Pons (tissue), 1 donor: Measurements from ENCODE around the gene SOWAHB.

Source experiments
- DNase-seq: peaks from one replicate; pipeline ENCODE4 v3.0.0-alpha.2; 2016; ENCODE audit warnings: low spot score

Gene SOWAHB

DNA sequence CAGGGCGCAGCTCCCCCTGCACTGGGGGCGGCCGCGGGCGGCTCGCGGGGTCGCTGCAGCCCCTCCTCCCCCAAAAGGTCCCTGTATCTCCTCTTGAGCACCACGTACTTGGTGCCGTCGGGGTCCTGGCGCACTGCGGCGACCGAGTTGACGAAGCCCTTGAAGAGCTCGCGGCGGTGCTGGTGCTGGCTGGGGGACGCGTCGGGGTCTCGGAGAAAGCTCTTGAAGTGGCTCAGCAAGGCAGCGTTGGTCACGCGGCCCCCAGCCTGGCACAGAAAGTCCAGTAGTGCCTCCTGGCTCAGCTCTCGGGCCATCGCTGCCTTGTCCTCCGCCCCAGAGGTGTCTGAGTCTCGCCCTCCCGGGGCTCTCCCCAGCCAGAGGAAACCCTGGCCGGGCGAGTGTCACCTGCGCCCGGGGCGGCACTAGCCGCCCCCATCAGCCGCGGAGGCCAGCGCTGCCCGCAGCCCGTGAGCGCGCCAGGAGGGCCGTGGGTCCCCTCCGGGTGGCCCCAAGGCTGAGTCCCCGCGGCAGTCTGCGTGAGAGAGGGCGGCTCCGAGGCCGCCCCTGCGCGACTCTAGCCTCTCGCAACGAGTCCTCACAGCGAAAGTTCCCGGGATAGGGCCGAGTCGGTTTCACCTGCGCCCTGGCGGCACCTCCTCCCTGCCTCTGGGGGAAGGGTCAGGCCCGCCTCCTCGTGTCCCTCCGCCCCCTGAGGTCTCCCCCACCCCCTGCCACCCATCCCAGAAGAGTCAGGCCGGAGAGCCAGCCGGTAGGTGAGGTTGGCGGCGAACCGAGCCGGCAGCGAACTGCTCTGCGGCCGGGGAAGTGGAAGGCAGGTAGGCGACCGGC is at the start of gene SOWAHB:
Gene SOWAHB (minus strand): TSS at position 609 of the 849 bp plus-strand sequence. CDS start 295 bp downstream, at position 314.
- no peak for DNase-seq

- peak; percentile 26 for DNase-seq
These were observed 49.4 kb upstream of the SOWAHB start for GRCh38 chr4:76947369-76947768.

GRCh38 chr4:76943790-76944189 is 45.8 kb upstream of the SOWAHB start:
- DNase-seq = no peak

DNA sequence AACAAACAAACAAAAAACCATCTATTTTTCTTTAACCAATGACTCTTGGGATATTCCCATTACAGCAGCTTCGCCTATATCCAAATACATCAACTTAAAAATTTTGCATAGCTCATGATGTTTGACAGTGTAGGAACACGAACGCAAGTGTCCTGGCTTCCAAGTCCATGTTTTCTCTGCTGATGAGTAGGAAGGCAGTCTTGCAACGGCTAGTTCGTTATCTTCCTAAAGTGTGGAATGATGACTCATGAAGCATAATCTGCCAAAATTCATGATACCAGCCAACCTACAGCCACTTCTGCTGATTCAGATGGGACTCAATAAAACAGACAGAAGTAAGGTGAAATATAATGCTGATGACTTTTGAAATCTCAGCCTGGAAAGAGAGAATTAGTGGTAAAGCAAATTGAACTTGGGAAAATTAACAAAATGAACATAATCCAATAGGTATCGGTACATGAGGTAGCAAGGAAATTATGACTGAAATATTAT is 45.2 kb upstream of the SOWAHB start:
- DNase-seq = no peak

DNA sequence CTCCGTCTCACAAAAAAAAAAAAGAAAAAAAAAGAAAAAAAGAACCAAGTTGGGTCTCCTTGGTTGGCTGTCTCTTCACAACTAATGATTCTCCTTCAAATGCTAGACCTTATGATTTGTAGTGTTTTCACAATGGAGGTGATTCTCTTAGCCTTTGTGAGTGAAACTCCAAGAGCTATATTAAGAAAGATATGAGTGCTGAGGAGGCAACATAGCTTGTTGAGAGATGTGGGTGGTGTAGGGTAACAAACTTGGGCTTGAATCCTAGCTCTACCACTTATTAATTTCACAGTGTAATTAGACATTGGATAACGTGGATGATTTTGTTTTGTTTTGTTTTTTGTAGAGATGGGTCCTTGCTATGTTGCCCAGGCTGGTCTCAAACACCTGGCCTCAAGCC is 41.2 kb upstream of the SOWAHB start:
- DNase-seq = no peak

GRCh38 chr4:76931576-76932276 is 33.8 kb upstream of the SOWAHB start:
- DNase-seq = no peak

- no peak for DNase-seq
These were observed 33.1 kb upstream of the SOWAHB start for GRCh38 chr4:76931087-76931486.

GRCh38 chr4:76930685-76931084 is 32.7 kb upstream of the SOWAHB start:
- DNase-seq = no peak

DNA sequence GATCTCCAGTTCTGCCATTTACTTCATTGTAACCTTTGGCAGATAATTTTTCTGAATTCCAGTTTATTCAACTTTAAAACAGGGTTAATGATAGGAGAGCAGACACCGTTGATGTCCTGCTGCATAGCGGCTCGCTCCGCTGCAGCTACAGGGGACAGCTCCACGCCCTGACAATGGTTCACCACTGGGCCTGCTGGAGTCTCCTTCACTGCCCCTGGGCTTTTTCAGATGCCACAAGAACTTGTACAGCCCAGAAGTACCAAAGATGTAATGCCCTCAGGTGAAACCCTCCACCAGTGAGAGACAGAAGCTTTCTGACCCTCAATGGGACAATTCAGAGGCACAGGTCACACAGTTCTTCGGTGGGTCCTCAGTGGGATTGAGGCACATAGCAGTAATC is 28.9 kb upstream of the SOWAHB start:
- DNase-seq = no peak

- no peak for DNase-seq
These were observed 25.8 kb upstream of the SOWAHB start for GRCh38 chr4:76923619-76924357.

- no peak for DNase-seq
These were observed 22.8 kb upstream of the SOWAHB start for GRCh38 chr4:76920715-76921114.

DNA sequence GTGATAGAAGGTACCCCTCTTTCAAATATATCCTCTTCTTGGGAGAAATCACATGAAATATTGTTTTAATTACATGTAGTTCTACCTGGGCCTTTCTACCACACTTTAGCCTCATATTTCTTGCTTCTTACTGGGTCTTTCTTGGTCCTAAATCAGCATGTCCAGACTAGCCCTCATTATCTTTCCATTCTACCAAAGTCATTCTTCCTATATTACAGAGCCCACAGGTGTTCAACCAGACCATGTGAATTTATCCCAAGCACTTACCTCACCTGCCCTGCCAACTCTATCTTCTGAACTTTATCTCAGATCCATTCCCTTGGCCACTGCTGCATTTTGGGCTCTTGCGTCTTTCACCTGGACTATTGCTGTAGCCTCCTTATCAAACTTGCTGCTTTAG is 11.8 kb upstream of the SOWAHB start:
- DNase-seq = no peak

DNA sequence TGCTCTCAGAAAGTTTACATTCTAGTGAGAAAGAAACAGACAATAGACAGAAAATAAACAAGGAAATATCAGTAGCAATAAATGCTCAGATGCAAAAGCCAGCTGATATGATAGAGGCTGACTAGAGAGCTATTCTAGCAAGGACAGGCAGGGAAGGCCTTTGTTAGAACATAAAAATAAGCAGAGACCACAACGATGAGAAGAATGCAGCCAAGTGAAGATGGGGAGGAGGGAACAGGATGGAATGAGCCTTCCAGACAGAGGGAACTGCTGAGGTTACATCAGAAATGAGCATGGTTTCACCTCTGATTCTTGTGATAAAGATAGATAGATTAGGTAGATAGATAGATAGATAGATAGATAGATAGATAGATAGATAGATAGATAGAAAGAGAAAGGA is 7.6 kb upstream of the SOWAHB start:
- DNase-seq = no peak

DNA sequence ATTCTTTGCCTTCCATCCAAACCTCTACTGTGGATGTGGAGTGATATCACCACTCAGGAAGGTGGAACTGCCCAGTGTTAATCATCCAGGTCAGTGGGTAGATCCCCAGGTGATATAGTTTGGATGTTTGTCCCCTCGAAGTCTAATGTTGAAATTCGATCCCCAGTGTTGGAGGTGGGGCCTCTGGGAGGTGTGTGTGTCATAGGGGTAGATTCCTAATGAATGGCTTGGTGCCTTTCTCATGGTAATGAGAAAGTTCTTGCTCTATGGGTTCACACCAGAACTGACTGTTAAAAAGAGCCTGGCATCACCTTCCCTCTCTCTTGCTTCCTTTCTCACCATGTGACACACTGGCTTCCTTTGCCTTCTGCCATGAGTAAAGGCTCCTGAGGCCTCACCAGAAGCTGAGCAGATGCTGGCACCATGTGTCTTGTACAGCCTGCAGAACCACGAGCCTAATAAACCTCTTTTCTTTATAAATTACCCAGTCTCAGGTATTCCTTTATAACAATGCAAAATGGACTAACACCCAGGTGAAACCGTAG is 6.8 kb upstream of the SOWAHB start:
- DNase-seq = no peak

GRCh38 chr4:76902233-76902890 is 4.4 kb upstream of the SOWAHB start:
- DNase-seq = no peak

DNA sequence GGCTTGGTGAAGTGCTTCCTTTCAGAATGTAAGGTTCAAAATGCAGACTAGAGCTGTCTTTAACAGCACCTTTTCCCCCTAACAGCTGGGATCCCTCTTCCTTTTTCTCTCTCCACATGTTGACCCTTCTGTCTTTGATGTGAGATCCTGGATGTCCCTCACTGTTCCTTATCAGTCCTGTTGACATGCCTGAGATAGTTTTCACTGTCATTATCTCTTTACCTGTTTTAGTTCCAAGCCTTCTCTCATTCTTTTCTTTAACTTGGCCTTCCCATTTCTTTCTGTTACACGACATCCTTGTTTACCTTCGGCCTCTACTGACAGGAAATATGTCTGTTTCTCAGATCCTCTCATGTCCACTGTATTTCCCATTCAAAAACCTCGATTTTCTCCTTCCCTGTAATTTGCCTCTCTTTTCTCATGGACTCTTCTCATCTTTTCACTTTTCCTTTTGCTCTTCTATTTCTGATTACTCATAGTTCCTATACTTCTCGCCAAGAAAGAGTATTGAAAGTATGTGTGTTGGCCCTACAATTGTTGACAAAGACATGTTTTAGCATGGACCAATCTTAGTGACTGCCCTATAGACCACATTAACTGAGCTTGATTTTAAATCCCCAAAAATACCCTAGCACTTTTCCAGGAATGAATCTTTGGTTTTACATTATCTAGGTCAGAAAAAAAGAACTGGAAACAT is 1.2 kb upstream of the SOWAHB start:
- no peak for DNase-seq

GRCh38 chr4:76898385-76898692 is 395 bp upstream of the SOWAHB start:
- no peak for DNase-seq

DNA sequence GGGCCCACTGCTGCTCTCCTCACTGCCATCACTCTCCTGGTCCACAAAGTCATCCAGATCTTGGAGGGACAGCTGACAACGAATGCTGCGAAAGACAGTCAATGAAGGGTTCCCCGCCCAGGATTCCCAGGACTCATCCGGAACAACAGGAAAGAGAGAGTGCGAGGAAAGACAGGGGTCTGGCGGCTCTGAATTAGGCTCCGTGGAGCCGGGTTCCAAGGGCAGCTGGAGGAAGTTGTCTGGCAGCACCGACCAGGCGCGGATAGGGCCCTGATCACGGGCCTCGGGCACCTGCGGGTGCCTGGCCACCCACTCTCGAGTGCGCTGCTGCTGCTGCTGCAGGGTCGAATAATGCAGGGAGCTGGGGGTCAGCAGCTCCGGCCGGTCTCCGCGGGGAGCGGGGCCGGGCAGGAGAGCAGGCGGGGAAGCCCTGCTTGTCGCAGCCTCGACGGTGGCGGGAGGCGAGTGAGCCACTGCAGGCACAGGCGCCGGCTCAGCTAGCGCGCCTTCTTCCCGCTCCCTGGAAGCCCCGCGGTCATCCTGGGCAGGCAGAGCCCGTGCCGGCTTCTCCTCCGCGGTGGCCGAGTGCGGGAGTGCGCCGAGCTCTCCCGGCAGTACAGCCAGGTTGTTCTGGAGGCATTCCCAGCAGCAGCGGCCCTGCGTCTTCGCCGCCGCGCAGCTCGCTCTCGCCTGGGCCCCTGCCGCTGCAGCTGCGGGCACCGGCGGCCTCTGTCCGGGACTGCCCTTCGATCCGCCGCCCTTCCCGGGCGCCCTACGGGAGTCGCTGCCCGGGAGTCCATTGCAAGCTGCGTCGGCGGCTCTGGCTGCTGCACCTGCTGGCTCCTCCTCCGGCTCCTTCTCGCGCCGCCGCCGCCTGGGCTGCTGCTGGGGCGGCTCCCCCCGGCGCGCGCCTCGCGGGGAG is 1.1 kb downstream of the SOWAHB start:
- DNase-seq = no peak

DNA sequence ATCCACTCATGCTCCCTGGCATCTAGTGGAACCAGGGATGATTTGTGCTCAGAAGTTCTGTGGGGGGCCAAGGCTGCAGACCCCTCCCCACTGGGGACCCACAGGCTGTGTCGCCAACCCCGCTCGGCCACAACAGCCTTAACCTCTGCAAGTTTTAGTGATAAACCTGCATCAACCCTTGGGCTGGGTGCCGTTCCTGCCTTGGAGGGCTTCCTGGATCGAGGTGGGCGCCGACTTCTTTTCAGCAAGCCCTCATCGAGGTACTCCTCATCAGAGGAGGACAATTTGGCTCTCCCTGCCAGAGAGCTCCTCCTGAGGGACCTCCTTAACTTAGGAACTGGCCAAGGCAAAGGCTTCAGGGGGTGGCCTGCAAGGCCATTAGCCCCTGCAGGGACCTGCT is 1.9 kb downstream of the SOWAHB start:
- no peak for DNase-seq

DNA sequence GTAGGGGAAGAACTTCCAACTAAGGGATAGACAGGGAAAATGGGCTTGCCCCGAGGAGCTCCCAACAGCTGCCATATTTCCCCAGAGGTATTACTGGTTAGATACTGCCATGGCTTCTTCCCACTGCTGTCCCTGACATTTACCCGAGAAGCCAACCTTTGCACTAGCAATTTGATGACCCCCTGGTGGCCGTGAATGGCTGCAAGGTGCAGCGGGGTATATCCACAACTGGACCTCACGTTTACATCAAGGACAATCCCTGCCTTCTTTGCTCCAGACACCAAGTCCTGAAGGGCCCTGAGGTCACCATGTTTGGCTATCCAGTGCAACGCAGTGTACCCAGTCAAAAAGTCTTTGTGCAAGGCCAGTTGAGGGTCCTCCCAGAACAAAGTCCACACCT is 2.3 kb downstream of the SOWAHB start:
- DNase-seq = no peak
